Neural crest cell (in vitro differentiated cells): Measurements from ENCODE around the gene PCDHGA2. TPM values are rescaled to one million over a fixed set of nuclear protein-coding genes. Genes with fewer than 3 reads are reported as not detected.
"Not testable (repeated sequence)": the region's sequence is repeated elsewhere in the genome, so short reads cannot be mapped to it uniquely, and the experiment has no call there.

ENCODE experiments used
- DNase-seq: peaks from one replicate; pipeline ENCODE4 v3.0.0; 2021; ENCODE audit warnings: low read depth, mixed read lengths, low spot score
- H3K27ac Mint-ChIP-seq: one replicate; pipeline ENCODE4 v1.8.0; 2021; ENCODE audit warnings: mild to moderate bottlenecking, mixed read lengths; ENCODE audit not compliant: unreplicated experiment
- H3K27me3 Mint-ChIP-seq: 2 replicates; pipeline ENCODE4 v1.8.0; 2021; ENCODE audit warnings: low read depth, mild to moderate bottlenecking, mixed read lengths
- H3K36me3 Mint-ChIP-seq: 2 replicates; pipeline ENCODE4 v1.8.0; 2021; ENCODE audit warnings: low read depth, mild to moderate bottlenecking, mixed read lengths
- H3K4me1 Mint-ChIP-seq: 2 replicates; pipeline ENCODE4 v1.8.0; 2021; ENCODE audit warnings: mixed read lengths
- H3K4me3 Mint-ChIP-seq: one replicate; pipeline ENCODE4 v1.8.0; 2021; ENCODE audit warnings: mild to moderate bottlenecking, mixed read lengths
- H3K9me3 Mint-ChIP-seq: 2 replicates; pipeline ENCODE4 v1.8.0; 2021; ENCODE audit warnings: mixed read lengths
- CTCF ChIP-seq: fragments of 200-600 bp; sonication (generic); conservative IDR thresholded peaks from 2 replicates; pipeline ENCODE4 v1.5.0; 2021; ENCODE audit warnings: antibody characterized with exemption, mild to moderate bottlenecking
- long read RNA-seq: library from polyadenylated mRNA; unstranded; transcript quantifications from one replicate; pipeline ENCODE4 v2.0.0, GENCODE V29; 2020
- total RNA-seq: library from RNA; stranded (reverse); gene quantifications from 2 replicates; pipeline ENCODE4 v1.2.1, GENCODE V29; 2021

The PCDHGA2 gene
- total RNA-seq: 0.32 and 0.54 TPM in 2 replicates
- long read RNA-seq: 0 reads

- Mint-ChIP-seq H3K36me3 (peaks cover 18% of the 10 kb centered on the region), H3K9me3 (peaks cover 28% of the 10 kb centered on the region), H3K27me3 (no peaks in the 10 kb centered on the region), H3K4me3 (no peak within 1 kb of the TSS), H3K27ac (peak within 1 kb of the TSS; percentile 19), H3K4me1 (no peaks in the 10 kb centered on the region)
- TF ChIP-seq CTCF: peak; percentile 34
- no peak for DNase-seq
Measured at GRCh38 chr5:141338538-141339306, at the start of gene PCDHGA2. Gene PCDHGA2 (plus strand): TSS chr5:141338760.

GRCh38 chr5:141298376-141298775 lies 40.2 kb upstream of the PCDHGA2 start:
- H3K36me3 Mint-ChIP-seq: peaks cover 56% of the 10 kb centered on the region
- H3K9me3 Mint-ChIP-seq: peaks cover 22% of the 10 kb centered on the region
- TF ChIP-seq CTCF: no peak
- no peak overlapping the region for H3K27ac Mint-ChIP-seq
- no peak overlapping the region for H3K4me3 Mint-ChIP-seq
- no peaks in the 10 kb centered on the region for H3K27me3 Mint-ChIP-seq
- DNase-seq: no peak
- H3K4me1 Mint-ChIP-seq: no peaks in the 10 kb centered on the region

- Mint-ChIP-seq H3K4me3 (no peak within 1 kb of the TSS), H3K36me3 (peaks cover 56% of the 10 kb centered on the region), H3K27me3 (no peaks in the 10 kb centered on the region), H3K9me3 (peaks cover 16% of the 10 kb centered on the region), H3K4me1 (no peaks in the 10 kb centered on the region), H3K27ac (no peak within 1 kb of the TSS)
- DNase-seq: no peak
- TF ChIP-seq CTCF: no peak
Measured at GRCh38 chr5:141303756-141304155, 34.8 kb upstream of the PCDHGA2 start, which contains the start of gene SLC25A2. Gene SLC25A2 (minus strand): TSS chr5:141304049. CDS start chr5:141303865, 184 bp downstream.

GRCh38 chr5:141306630-141307029 lies 31.9 kb upstream of the PCDHGA2 start:
- H3K27me3 Mint-ChIP-seq: no peaks in the 10 kb centered on the region
- no peak for TF ChIP-seq CTCF
- DNase-seq: no peak
- peaks cover 19% of the 10 kb centered on the region for H3K9me3 Mint-ChIP-seq
- H3K27ac Mint-ChIP-seq: no peak overlapping the region
- H3K4me3 Mint-ChIP-seq: no peak overlapping the region
- H3K4me1 Mint-ChIP-seq: no peaks in the 10 kb centered on the region
- peaks cover 73% of the 10 kb centered on the region for H3K36me3 Mint-ChIP-seq

- peaks cover 77% of the 10 kb centered on the region for H3K36me3 Mint-ChIP-seq
- peaks cover 7% of the 10 kb centered on the region for H3K4me1 Mint-ChIP-seq
- peaks cover 39% of the 10 kb centered on the region for H3K9me3 Mint-ChIP-seq
Measured at GRCh38 chr5:141313711-141314110, 24.8 kb upstream of the PCDHGA2 start.

GRCh38 chr5:141316963-141317362 lies 21.6 kb upstream of the PCDHGA2 start:
- H3K27me3 Mint-ChIP-seq, H3K27ac Mint-ChIP-seq, DNase-seq: not testable (repeated sequence)
- peak overlapping the region; percentile 24 for H3K4me3 Mint-ChIP-seq
- H3K4me1 Mint-ChIP-seq: peaks cover 27% of the 10 kb centered on the region
- H3K9me3 Mint-ChIP-seq: peaks cover 46% of the 10 kb centered on the region
- H3K36me3 Mint-ChIP-seq: peaks cover 75% of the 10 kb centered on the region

More at GRCh38 chr5:141313711-141314110, 24.8 kb upstream of the PCDHGA2 start:
- no peak overlapping the region for H3K27ac Mint-ChIP-seq
- no peak for DNase-seq
- peaks cover 4% of the 10 kb centered on the region for H3K27me3 Mint-ChIP-seq
- no peak overlapping the region for H3K4me3 Mint-ChIP-seq
- TF ChIP-seq CTCF: no peak
